Measurements from ENCODE around the gene SLC5A10.

Gene SLC5A10

DNA sequence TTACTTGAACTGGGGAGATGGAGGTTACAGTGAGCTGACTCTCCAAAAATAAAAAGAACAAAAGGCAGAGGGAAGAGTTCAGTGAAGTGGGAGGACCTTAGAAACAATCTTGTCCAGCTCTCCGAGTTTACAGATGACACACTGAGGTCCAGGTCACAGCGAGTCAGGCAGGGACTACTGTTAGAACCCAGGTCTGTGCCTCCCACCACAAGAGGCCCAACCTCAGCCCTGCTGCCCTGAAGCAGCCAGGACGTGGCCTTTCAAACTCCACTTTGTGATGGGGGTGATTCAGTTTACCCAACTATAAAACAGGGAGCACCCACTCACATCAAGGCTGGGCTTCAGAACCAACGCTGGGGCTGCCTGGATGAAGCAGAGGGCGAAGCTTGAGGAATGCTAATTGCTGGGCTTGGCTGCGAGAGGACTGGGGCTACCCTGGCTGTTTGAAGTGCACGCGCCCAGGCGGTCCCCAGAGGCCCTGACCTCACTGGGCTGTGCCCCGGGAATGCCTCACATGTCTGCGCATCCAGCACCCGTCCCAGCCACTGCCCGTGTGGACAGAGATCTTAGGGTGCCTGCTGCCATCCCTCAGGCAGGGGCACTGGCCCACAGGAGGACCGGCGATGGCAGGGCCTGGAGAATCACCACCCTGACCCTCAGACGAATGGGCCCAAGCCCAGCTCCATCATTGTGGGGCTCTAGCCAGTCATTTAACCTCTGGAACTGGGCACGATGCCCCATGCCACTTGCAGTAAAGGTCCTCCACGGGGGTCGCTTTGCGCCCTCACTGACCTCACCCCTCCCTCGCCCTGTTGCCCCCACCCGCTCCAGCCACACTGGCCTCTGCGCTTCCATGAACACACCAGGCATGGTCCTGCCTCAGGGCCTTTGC, 11.4 kb downstream of the SLC5A10 start:
- Histone ChIP-seq H3K9me3 (ENCODE audit: control extremely low read depth in 1 of 5, control insufficient read depth in 4 of 5, insufficient read depth in 2 of 5, low read depth in 1 of 5, low read length in 4 of 5) (no peaks in the 10 kb centered on the region), H3K27me3 (replicated peaks in 2 of 5; ENCODE audit: control insufficient read depth in 4 of 5, insufficient read depth in 5 of 5, low read length in 4 of 5) (no peaks in the 10 kb centered on the region), H3K36me3 (ENCODE audit: control insufficient read depth in 4 of 4, insufficient read depth in 4 of 4, low read length in 3 of 4) (no peaks in the 10 kb centered on the region), H3K4me1 (ENCODE audit: control extremely low read depth in 1 of 4, control insufficient read depth in 4 of 4, insufficient read depth in 4 of 4, low read length in 3 of 4) (peaks cover 0 to 46% (median 38%) of the 10 kb centered on the region in 4 experiments), H3K27ac (ENCODE audit: insufficient read depth in 1 of 2, low read depth in 1 of 2, low read length in 2 of 2, poor library complexity in 1 of 2, severe bottlenecking in 2 of 2) (no peak overlapping the region), H3K4me3 (ENCODE audit: control insufficient read depth in 1 of 7, extremely low read depth in 1 of 7, insufficient read depth in 4 of 7, low read depth in 2 of 7, low read length in 6 of 7) (no peak overlapping the region)
- ChIA-PET POLR2A (no interaction called here), CTCF (interaction anchor here (0.8 to 4.2 kb wide), 2 partner anchors 25 to 36 kb away, joined by 3 to 29 read pairs; no protein-coding TSS in a partner anchor)
- no peak for DNase-seq
- WGBS (ENCODE audit: insufficient coverage) = 98% methylated on average over 21 of the region's 23 CpGs

DNA sequence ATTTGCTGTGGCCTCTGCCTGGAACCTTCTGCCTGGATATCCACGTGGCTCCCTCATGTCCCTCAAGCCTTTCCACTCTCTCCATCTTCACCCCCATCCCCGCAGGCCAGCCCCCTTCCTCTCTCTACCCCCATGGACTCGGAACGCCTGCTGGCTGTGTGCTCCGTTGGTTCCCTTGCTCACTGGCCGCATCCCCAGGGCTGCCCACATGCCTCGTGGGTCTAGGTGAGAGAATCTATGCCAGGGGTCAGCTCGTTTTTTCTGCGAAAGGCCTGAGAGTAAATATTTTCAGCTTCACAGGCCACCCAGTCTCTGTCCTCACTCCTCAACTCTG, 12.0 kb downstream of the SLC5A10 start:
- no peaks in the 10 kb centered on the region for H3K36me3 ChIP-seq (ENCODE audit: control insufficient read depth in 4 of 4, insufficient read depth in 4 of 4, low read length in 3 of 4)
- H3K4me3 ChIP-seq (ENCODE audit: control insufficient read depth in 1 of 7, extremely low read depth in 1 of 7, insufficient read depth in 4 of 7, low read depth in 2 of 7, low read length in 6 of 7) = no peak overlapping the region
- POLR2A ChIA-PET = no interaction called here
- no peaks in the 10 kb centered on the region for H3K9me3 ChIP-seq (ENCODE audit: control extremely low read depth in 1 of 5, control insufficient read depth in 4 of 5, insufficient read depth in 2 of 5, low read depth in 1 of 5, low read length in 4 of 5)
- WGBS (ENCODE audit: insufficient coverage) = 98% methylated on average over 8 of the region's 9 CpGs
- CTCF ChIA-PET = interaction anchor here (0.8 to 4.2 kb wide), 2 partner anchors 25 to 35 kb away, joined by 3 to 29 read pairs; no protein-coding TSS in a partner anchor
- H3K27me3 ChIP-seq (replicated peaks in 2 of 5; ENCODE audit: control insufficient read depth in 4 of 5, insufficient read depth in 5 of 5, low read length in 4 of 5) = no peaks in the 10 kb centered on the region
- DNase-seq = no peak
- peaks cover 0 to 52% (median 44%) of the 10 kb centered on the region in 4 experiments for H3K4me1 ChIP-seq (ENCODE audit: control extremely low read depth in 1 of 4, control insufficient read depth in 4 of 4, insufficient read depth in 4 of 4, low read length in 3 of 4)
- no peak overlapping the region for H3K27ac ChIP-seq (ENCODE audit: insufficient read depth in 1 of 2, low read depth in 1 of 2, low read length in 2 of 2, poor library complexity in 1 of 2, severe bottlenecking in 2 of 2)

DNA sequence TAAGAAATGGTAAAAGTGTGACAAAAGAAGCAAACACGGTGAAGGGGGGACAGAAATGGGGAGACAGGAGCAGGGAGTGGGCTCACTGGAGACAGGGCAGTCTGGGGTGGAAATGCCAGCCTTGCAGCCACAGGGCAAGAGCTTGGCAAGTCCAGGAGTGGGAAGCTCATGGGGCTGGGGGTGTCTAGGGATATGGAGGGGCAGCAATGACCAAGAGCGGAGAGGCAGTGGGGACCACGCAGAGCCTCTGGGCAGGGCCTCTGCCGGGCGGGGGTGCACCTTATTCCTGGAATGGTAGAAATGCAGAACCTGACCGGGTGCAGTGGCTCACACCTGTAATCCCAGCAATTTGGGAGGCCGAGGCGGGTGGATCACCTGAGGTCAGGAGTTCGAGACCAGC, 12.6 kb downstream of the SLC5A10 start:
- H3K4me3 ChIP-seq (ENCODE audit: control insufficient read depth in 1 of 7, extremely low read depth in 1 of 7, insufficient read depth in 4 of 7, low read depth in 2 of 7, low read length in 6 of 7) = no peak overlapping the region
- H3K36me3 ChIP-seq (ENCODE audit: control insufficient read depth in 4 of 4, insufficient read depth in 4 of 4, low read length in 3 of 4) = no peaks in the 10 kb centered on the region
- no peak for DNase-seq
- H3K27ac ChIP-seq (ENCODE audit: insufficient read depth in 1 of 2, low read depth in 1 of 2, low read length in 2 of 2, poor library complexity in 1 of 2, severe bottlenecking in 2 of 2) = no peak overlapping the region
- POLR2A ChIA-PET = interaction anchor here (0.6 kb wide), 1 partner anchor 40 kb away, joined by 3 read pairs; the partner anchor contains the start of gene FAM83G
- no peaks in the 10 kb centered on the region for H3K27me3 ChIP-seq (replicated peaks in 2 of 5; ENCODE audit: control insufficient read depth in 4 of 5, insufficient read depth in 5 of 5, low read length in 4 of 5)
- WGBS (ENCODE audit: insufficient coverage) = 96% methylated on average over 6 of the region's 9 CpGs
- H3K9me3 ChIP-seq (ENCODE audit: control extremely low read depth in 1 of 5, control insufficient read depth in 4 of 5, insufficient read depth in 2 of 5, low read depth in 1 of 5, low read length in 4 of 5) = no peaks in the 10 kb centered on the region
- CTCF ChIA-PET = no interaction called here
- H3K4me1 ChIP-seq (ENCODE audit: control extremely low read depth in 1 of 4, control insufficient read depth in 4 of 4, insufficient read depth in 4 of 4, low read length in 3 of 4) = peaks cover 0 to 58% (median 48%) of the 10 kb centered on the region in 4 experiments

DNA sequence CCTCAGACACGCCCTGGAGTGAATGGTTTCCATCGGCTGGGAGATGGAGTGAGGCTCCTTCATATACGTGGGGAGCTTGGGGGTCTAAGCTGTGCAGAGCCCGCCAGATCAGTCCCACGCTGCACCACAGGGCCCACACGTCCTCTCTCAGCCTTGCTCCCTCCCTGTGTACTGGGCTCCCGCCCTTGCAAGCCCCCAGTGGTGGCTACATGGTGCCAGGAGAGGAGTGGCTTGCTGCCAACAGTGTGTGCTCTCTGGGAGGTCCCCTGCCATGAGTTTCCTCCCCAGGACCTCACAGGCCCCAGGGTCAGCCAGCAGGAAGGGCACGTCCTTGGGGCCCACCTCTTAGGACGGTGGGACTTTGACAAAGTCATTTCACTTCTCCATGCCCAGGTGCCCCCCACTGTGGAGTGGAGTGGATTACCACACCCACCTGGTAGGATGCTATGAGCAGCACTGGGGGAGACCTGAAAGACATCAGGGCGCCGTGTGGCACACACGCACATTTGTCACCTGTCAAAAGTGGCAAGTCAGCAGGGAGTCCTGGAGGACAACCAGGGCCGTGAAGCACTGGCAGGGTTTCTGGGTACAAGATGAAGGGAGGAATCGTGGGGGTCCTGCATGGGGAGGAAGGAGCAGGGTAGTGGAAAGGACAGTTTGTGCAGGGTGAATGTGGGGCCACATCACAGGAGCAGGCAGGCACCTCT, 13.7 kb downstream of the SLC5A10 start:
- 39% methylated on average over 13 of the region's 14 CpGs for WGBS (ENCODE audit: insufficient coverage)
- ChIA-PET CTCF (no interaction called here), POLR2A (no interaction called here)
- Histone ChIP-seq H3K9me3 (ENCODE audit: control extremely low read depth in 1 of 5, control insufficient read depth in 4 of 5, insufficient read depth in 2 of 5, low read depth in 1 of 5, low read length in 4 of 5) (no peaks in the 10 kb centered on the region), H3K27me3 (replicated peaks in 2 of 5; ENCODE audit: control insufficient read depth in 4 of 5, insufficient read depth in 5 of 5, low read length in 4 of 5) (no peaks in the 10 kb centered on the region), H3K27ac (ENCODE audit: insufficient read depth in 1 of 2, low read depth in 1 of 2, low read length in 2 of 2, poor library complexity in 1 of 2, severe bottlenecking in 2 of 2) (no peak overlapping the region), H3K4me1 (ENCODE audit: control extremely low read depth in 1 of 4, control insufficient read depth in 4 of 4, insufficient read depth in 4 of 4, low read length in 3 of 4) (peaks cover 4 to 67% (median 56%) of the 10 kb centered on the region in 4 experiments), H3K4me3 (ENCODE audit: control insufficient read depth in 1 of 7, extremely low read depth in 1 of 7, insufficient read depth in 4 of 7, low read depth in 2 of 7, low read length in 6 of 7) (peak overlapping the region in 2 of 7 experiments; percentile 2 to 18), H3K36me3 (ENCODE audit: control insufficient read depth in 4 of 4, insufficient read depth in 4 of 4, low read length in 3 of 4) (peaks cover 0 to 5% (median 0%) of the 10 kb centered on the region in 4 experiments)
- peak in 2 of 3 donors; percentile 54 to 56 for DNase-seq

DNA sequence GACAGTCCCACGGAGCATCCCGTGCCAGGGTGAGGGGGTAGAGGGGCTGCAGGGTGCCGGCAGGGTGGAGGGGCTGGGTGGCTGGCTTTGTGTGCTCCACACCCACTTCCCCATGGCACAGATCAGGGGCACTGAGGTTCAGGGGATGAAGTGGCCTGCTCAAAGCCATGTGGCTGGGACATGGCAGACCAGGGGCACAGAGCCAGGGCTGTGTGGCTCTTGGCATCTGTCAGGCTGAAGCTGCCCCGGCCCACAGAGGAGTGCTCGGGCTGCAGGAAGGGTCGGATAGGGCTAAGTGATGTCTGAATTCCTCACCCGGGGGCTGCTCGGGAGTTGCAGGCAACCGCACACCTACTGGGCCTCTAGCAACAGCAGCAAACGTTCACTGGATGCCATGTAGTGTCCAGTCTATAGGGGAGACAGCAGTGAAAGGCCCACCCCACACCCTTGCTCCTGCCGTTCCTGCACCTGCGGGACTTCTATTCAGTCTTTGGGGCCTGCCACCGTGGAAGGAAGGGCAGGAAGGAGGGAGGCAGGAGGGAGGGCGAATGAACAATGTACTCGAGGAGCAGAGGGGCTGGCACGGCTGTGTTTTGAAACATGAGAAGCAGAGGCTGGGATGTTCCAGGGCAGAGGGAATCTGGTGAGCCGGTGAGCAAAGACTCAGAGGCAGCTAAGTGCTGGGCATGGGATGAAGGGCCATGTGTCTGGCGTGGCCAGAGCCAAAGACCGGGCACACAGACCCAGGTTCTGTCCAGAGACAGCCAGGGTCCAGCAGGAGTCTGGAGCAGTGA, 15.1 kb downstream of the SLC5A10 start:
- Histone ChIP-seq H3K4me1 (ENCODE audit: control extremely low read depth in 1 of 4, control insufficient read depth in 4 of 4, insufficient read depth in 4 of 4, low read length in 3 of 4) (peaks cover 4 to 60% (median 56%) of the 10 kb centered on the region in 4 experiments), H3K27me3 (replicated peaks in 2 of 5; ENCODE audit: control insufficient read depth in 4 of 5, insufficient read depth in 5 of 5, low read length in 4 of 5) (no peaks in the 10 kb centered on the region), H3K27ac (ENCODE audit: insufficient read depth in 1 of 2, low read depth in 1 of 2, low read length in 2 of 2, poor library complexity in 1 of 2, severe bottlenecking in 2 of 2) (no peak overlapping the region), H3K36me3 (ENCODE audit: control insufficient read depth in 4 of 4, insufficient read depth in 4 of 4, low read length in 3 of 4) (peaks cover 0 to 15% (median 3%) of the 10 kb centered on the region in 4 experiments), H3K4me3 (ENCODE audit: control insufficient read depth in 1 of 7, extremely low read depth in 1 of 7, insufficient read depth in 4 of 7, low read depth in 2 of 7, low read length in 6 of 7) (no peak overlapping the region), H3K9me3 (ENCODE audit: control extremely low read depth in 1 of 5, control insufficient read depth in 4 of 5, insufficient read depth in 2 of 5, low read depth in 1 of 5, low read length in 4 of 5) (no peaks in the 10 kb centered on the region)
- 47% methylated on average over 15 of the region's 19 CpGs for WGBS (ENCODE audit: insufficient coverage)
- no peak for DNase-seq
- POLR2A ChIA-PET = no interaction called here
- CTCF ChIA-PET = interaction anchor here (0.9 kb wide), 1 partner anchor 22 kb away, joined by 3 read pairs; no protein-coding TSS in a partner anchor

DNA sequence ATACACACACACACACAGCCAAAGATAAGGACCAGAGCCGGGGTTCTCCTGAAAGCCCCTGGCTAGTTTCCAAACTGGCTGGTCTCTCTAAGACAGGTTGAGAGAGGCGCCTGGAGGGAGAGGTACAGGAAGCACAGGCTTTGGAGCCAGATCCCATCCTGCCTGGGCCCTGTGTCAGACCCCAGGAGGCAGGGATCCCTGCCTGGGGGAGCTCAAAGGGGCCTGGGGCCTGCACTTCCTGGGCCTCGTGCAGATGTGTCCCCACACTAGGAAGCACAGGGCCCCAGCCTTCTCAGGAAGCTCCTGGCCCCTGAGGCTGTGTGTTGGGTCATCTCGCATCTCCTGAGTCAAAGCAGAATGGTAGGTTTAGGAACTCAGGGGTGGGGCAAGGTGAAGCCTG, 16.0 kb downstream of the SLC5A10 start:
- Histone ChIP-seq H3K27me3 (replicated peaks in 2 of 5; ENCODE audit: control insufficient read depth in 4 of 5, insufficient read depth in 5 of 5, low read length in 4 of 5) (no peaks in the 10 kb centered on the region), H3K4me1 (ENCODE audit: control extremely low read depth in 1 of 4, control insufficient read depth in 4 of 4, insufficient read depth in 4 of 4, low read length in 3 of 4) (peaks cover 4 to 62% (median 55%) of the 10 kb centered on the region in 4 experiments), H3K4me3 (ENCODE audit: control insufficient read depth in 1 of 7, extremely low read depth in 1 of 7, insufficient read depth in 4 of 7, low read depth in 2 of 7, low read length in 6 of 7) (peak overlapping the region in 3 of 7 experiments; percentile 8 to 36 (median 32)), H3K27ac (ENCODE audit: insufficient read depth in 1 of 2, low read depth in 1 of 2, low read length in 2 of 2, poor library complexity in 1 of 2, severe bottlenecking in 2 of 2) (peak overlapping the region; percentile 61 to 74), H3K9me3 (ENCODE audit: control extremely low read depth in 1 of 5, control insufficient read depth in 4 of 5, insufficient read depth in 2 of 5, low read depth in 1 of 5, low read length in 4 of 5) (no peaks in the 10 kb centered on the region), H3K36me3 (ENCODE audit: control insufficient read depth in 4 of 4, insufficient read depth in 4 of 4, low read length in 3 of 4) (peaks cover 0 to 17% (median 3%) of the 10 kb centered on the region in 4 experiments)
- ChIA-PET POLR2A (interaction anchor here (0.6 kb wide), 1 partner anchor 36 kb away, joined by 3 read pairs; no protein-coding TSS in a partner anchor), CTCF (interaction anchor here (0.9 to 1.0 kb wide), 3 partner anchors 14 to 21 kb away, joined by 3 read pairs; no protein-coding TSS in a partner anchor)
- peak in 2 of 3 donors; percentile 42 to 46 for DNase-seq
- 31% methylated on average over 2 of the region's 4 CpGs for WGBS (ENCODE audit: insufficient coverage)

Measured in common myeloid progenitor, CD34-positive (primary cell).